Mesenchymal stem cell (in vitro differentiated cells and primary cell): ENCODE results near the gene ZNF341.

Experiments used
- DNase-seq: peaks from one replicate; pipeline ENCODE4 v3.0.0-alpha.2; 2013
- H2AFZ ChIP-seq: one replicate; pipeline ENCODE4 v1.6.1; 2013; ENCODE audit warnings: low read depth, mild to moderate bottlenecking, control low read depth, inconsistent platforms, low read length, moderate library complexity
- H2AK5ac ChIP-seq: 2 replicates; pipeline ENCODE4 v1.6.1; 2013; ENCODE audit warnings: low read length, moderate library complexity, mild to moderate bottlenecking, inconsistent platforms; ENCODE audit not compliant: severe bottlenecking
- H2BK120ac ChIP-seq: one replicate; pipeline ENCODE4 v1.6.1; 2013; ENCODE audit warnings: low read depth, mild to moderate bottlenecking, inconsistent platforms, low read length, moderate library complexity
- H2BK12ac ChIP-seq, 2 experiments: one replicate each; pipeline ENCODE4 v1.6.1; 2013; ENCODE audit warnings: inconsistent platforms in 2 of 2, low read length in 2 of 2, mild to moderate bottlenecking in 2 of 2, moderate library complexity in 2 of 2, control low read depth in 1 of 2
- H2BK15ac ChIP-seq: one replicate; pipeline ENCODE4 v1.6.1; 2013; ENCODE audit warnings: mild to moderate bottlenecking, low read depth, inconsistent platforms; ENCODE audit not compliant: poor library complexity, severe bottlenecking
- H2BK5ac ChIP-seq: 2 replicates; pipeline ENCODE4 v1.6.1; 2013; ENCODE audit warnings: low read depth, mild to moderate bottlenecking, low read length, control low read depth, inconsistent platforms; ENCODE audit not compliant: poor library complexity, severe bottlenecking
- H3K14ac ChIP-seq, 2 experiments: one replicate each; pipeline ENCODE4 v1.6.1; 2013; ENCODE audit warnings: inconsistent platforms in 2 of 2, low read length in 2 of 2, control low read depth in 1 of 2, mild to moderate bottlenecking in 1 of 2, moderate library complexity in 1 of 2
- H3K18ac ChIP-seq, 2 experiments: one replicate each; pipeline ENCODE4 v1.6.1; 2013; ENCODE audit warnings: inconsistent platforms in 2 of 2, low read length in 2 of 2, control low read depth in 1 of 2, low read depth in 1 of 2, mild to moderate bottlenecking in 1 of 2
- H3K23ac ChIP-seq, 2 experiments: one replicate each; pipeline ENCODE4 v1.6.1; 2013; ENCODE audit warnings: inconsistent platforms in 2 of 2, low read length in 2 of 2, mild to moderate bottlenecking in 2 of 2, moderate library complexity in 2 of 2, control low read depth in 1 of 2
- H3K27ac ChIP-seq: 2 replicates; pipeline ENCODE4 v1.5.1; 2013; ENCODE audit warnings: mild to moderate bottlenecking, moderate library complexity, low read length, control low read depth, inconsistent platforms; ENCODE audit not compliant: poor library complexity, severe bottlenecking
- H3K27me3 ChIP-seq, 2 experiments: 2 replicates each; pipeline versions ENCODE4 v1.6.1 to v1.7.0; 2013; ENCODE audit warnings: low read length in 2 of 2, mild to moderate bottlenecking in 2 of 2, moderate library complexity in 2 of 2, control low read depth in 1 of 2, inconsistent platforms in 1 of 2; ENCODE audit not compliant: control insufficient read depth in 1 of 2, insufficient read depth in 1 of 2
- H3K36me3 ChIP-seq, 2 experiments: 2 replicates each; pipeline versions ENCODE4 v1.6.1 to v1.7.0; 2013; ENCODE audit warnings: low read length in 2 of 2, control low read depth in 1 of 2, inconsistent platforms in 1 of 2, low read depth in 1 of 2, mild to moderate bottlenecking in 1 of 2; ENCODE audit not compliant: insufficient read depth in 2 of 2, control insufficient read depth in 1 of 2
- H3K4ac ChIP-seq, 2 experiments: one replicate each; pipeline ENCODE4 v1.6.1; 2013; ENCODE audit warnings: inconsistent platforms in 2 of 2, low read length in 2 of 2, mild to moderate bottlenecking in 2 of 2, moderate library complexity in 2 of 2, control low read depth in 1 of 2, low read depth in 1 of 2
- H3K4me1 ChIP-seq: 2 replicates; pipeline ENCODE4 v1.6.1; 2013; ENCODE audit warnings: low read depth, low read length, control low read depth; ENCODE audit not compliant: control insufficient read depth, insufficient read depth
- H3K4me2 ChIP-seq: 2 replicates; pipeline ENCODE4 v1.6.1; 2013; ENCODE audit warnings: low read length, mild to moderate bottlenecking, inconsistent platforms; ENCODE audit not compliant: poor library complexity, severe bottlenecking
- H3K4me3 ChIP-seq, 2 experiments: 2 replicates each; pipeline versions ENCODE4 v1.5.1 to v1.7.0; 2013; ENCODE audit warnings: low read length in 2 of 2, mild to moderate bottlenecking in 2 of 2, control low read depth in 1 of 2, low read depth in 1 of 2; ENCODE audit not compliant: insufficient read depth in 1 of 2
- H3K79me1 ChIP-seq: replicated peaks from 2 replicates; pipeline ENCODE4 v1.6.1; 2013; ENCODE audit warnings: mild to moderate bottlenecking, control low read depth, low read length, inconsistent platforms; ENCODE audit not compliant: poor library complexity, severe bottlenecking
- H3K9ac ChIP-seq: 2 replicates; pipeline ENCODE4 v1.7.0; 2013; ENCODE audit warnings: mild to moderate bottlenecking, low read length, moderate library complexity
- H3K9me3 ChIP-seq: 2 replicates; pipeline ENCODE4 v1.7.0; 2013; ENCODE audit warnings: mild to moderate bottlenecking, low read length; ENCODE audit not compliant: control insufficient read depth
- H4K8ac ChIP-seq: one replicate; pipeline ENCODE4 v1.6.1; 2013; ENCODE audit warnings: inconsistent platforms, mild to moderate bottlenecking, low read length, moderate library complexity
- H4K91ac ChIP-seq: one replicate; pipeline ENCODE4 v1.6.1; 2013; ENCODE audit warnings: mild to moderate bottlenecking, low read length, inconsistent platforms
- WGBS: methylation state at CpG from one replicate; pipeline ENCODE4 v1.1.7; 2013; ENCODE audit warnings: mixed read lengths; 5-methylcytosine and 5-hydroxymethylcytosine counted together

The ZNF341 gene

DNA sequence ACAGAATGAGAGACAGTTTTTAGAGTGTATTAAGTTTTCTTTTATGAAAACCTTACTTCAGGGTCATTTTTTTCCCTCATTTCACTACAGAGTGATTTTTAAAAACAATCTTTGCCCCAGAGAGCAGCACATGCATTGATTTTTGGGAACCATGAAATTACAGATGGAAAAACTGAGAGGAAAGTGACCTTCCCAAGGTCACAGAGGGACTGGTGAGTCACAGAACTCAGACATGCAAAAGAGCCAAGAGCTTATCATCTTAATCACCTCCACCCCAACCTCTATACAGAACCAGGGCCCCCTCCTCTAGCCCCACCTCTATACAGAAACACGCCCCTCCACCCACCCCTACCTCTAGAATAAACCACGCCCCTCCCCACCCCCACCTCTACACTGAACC, 22.4 kb upstream of the ZNF341 start:
- Histone ChIP-seq H2BK5ac (no peak overlapping the region), H3K14ac (no peak overlapping the region), H3K9me3 (no peaks in the 10 kb centered on the region), H3K4me1 (no peaks in the 10 kb centered on the region), H2BK12ac (no peak overlapping the region), H4K8ac (no peak overlapping the region), H2BK120ac (no peak overlapping the region), H4K91ac (no peak overlapping the region), H3K9ac (peak overlapping the region; percentile 62), H3K36me3 (peaks cover 14 to 43% of the 10 kb centered on the region in 2 experiments), H3K4ac (no peak overlapping the region), H3K18ac (no peak overlapping the region), H3K4me3 (no peak overlapping the region), H3K4me2 (no peak overlapping the region), H2AK5ac (no peak overlapping the region), H3K27ac (no peak overlapping the region), H2BK15ac (no peak overlapping the region), H2AFZ (no peak overlapping the region), H3K79me1 (no peaks in the 10 kb centered on the region), H3K23ac (no peak overlapping the region), H3K27me3 (no peaks in the 10 kb centered on the region)
- DNase-seq, result peak; percentile 25
- WGBS, result 91% methylated on average over 2 of the region's 2 CpGs

DNA sequence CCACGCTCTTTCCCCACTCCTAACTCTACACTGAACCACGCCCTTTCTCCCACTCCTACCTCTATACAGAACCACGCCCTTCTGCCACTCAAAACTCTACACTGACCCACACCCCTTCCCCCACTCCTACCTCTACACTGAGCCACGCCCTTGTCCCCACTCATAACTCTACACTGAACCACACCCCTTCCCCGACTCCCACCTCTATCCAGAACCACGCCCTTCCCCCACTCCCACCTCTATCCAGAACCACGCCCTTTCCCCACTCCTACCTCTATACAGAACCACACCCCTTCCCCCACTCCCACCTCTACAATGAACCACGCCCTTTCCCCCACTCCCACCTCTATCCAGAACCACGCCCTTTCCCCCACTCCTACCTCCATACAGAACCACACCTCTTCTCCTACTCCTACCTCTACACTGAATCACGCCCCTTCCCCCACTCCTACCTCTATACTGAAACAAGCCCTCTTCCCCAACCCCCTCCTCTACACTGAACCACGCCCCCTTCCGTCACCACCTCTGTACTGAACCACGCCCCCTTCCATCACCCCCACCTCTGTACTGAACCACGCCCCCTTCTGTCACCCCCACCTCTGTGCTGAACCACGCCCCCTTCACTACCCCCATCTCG, 21.8 kb upstream of the ZNF341 start:
- no peak for DNase-seq
- Histone ChIP-seq H3K18ac (no peak overlapping the region), H2AK5ac (no peak overlapping the region), H3K27ac (no peak overlapping the region), H3K23ac (no peak overlapping the region), H3K36me3 (peaks cover 14 to 48% of the 10 kb centered on the region in 2 experiments), H3K9me3 (no peaks in the 10 kb centered on the region), H3K4me3 (no peak overlapping the region), H3K79me1 (no peaks in the 10 kb centered on the region), H3K9ac (no peak overlapping the region), H3K4me1 (no peaks in the 10 kb centered on the region), H4K8ac (peak overlapping the region; percentile 42), H3K27me3 (no peaks in the 10 kb centered on the region), H2AFZ (no peak overlapping the region), H3K4ac (no peak overlapping the region), H4K91ac (no peak overlapping the region), H2BK12ac (no peak overlapping the region), H2BK5ac (no peak overlapping the region), H2BK15ac (no peak overlapping the region), H3K4me2 (no peak overlapping the region), H3K14ac (no peak overlapping the region), H2BK120ac (no peak overlapping the region)
- WGBS, result 74% methylated on average over 14 of the region's 16 CpGs

DNA sequence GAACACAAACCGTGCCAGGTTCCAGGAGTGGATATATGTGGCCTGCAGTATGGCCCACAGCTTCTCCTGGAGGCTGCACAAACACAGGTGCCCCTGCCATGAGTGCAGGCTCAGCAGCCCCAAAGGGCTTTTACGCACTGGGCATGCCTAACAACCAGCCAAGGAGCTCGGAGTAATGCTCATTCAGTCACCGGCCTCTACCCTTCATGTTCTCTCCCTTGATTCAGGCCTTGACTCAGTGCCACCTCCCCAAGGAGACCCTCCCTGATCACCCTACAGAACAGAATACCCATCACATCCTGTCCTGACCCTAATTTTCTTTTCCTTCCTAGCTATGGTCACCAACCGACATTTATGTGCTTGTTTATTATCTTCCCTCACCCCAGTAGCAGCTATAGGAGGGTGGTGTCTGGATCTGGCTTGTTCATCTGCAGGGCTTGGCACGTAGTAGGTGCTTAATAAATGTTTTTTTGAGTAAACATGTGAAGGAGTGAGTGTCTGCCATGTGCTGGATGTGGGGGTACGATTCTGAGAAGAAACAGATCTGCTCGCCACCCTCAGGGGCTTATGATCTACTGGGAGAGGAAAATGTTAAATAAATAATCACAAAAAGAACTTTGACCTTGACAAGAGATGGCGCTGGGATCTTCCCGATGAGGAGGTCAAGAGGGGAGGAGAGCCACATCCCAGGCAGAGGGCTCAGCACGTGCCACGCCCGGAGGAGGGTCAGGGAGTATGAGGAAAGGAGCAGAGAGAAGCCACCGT, 20.9 kb upstream of the ZNF341 start:
- WGBS, result 83% methylated on average over 13 of the region's 14 CpGs
- H2AFZ ChIP-seq, result no peak overlapping the region

DNA sequence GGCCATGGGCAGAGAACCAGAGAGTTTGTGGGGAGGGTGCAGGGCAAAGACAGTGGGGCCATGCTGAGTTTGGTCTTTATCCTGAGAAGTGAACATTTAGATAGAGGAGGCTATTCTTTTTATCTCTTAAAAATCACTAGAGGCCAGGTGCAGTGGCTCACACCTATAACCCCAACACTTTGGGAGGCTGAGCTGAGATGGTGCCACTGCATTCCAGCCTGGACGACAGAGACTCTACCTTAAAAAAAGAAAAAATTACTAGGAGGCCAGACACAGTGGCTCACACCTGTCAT, 20.4 kb upstream of the ZNF341 start:
- Histone ChIP-seq H3K4me3 (no peak overlapping the region), H3K9me3 (no peaks in the 10 kb centered on the region), H3K4ac (no peak overlapping the region), H3K14ac (no peak overlapping the region), H2AFZ (no peak overlapping the region), H3K23ac (no peak overlapping the region), H3K4me2 (no peak overlapping the region), H4K91ac (no peak overlapping the region), H2BK120ac (no peak overlapping the region), H3K36me3 (peaks cover 14 to 48% of the 10 kb centered on the region in 2 experiments), H3K4me1 (no peaks in the 10 kb centered on the region), H2BK5ac (no peak overlapping the region), H3K79me1 (peaks cover 2% of the 10 kb centered on the region), H3K18ac (no peak overlapping the region), H2AK5ac (no peak overlapping the region), H3K27me3 (no peaks in the 10 kb centered on the region), H2BK12ac (no peak overlapping the region), H2BK15ac (no peak overlapping the region), H4K8ac (no peak overlapping the region), H3K27ac (no peak overlapping the region), H3K9ac (no peak overlapping the region)
- DNase-seq, result no peak
- 76% methylated on average over 1 of the region's 1 CpG for WGBS

More for the DNA sequence above, 20.9 kb upstream of the ZNF341 start:
- no peak overlapping the region for H3K4ac ChIP-seq
- no peaks in the 10 kb centered on the region for H3K79me1 ChIP-seq
- H2BK120ac ChIP-seq, result no peak overlapping the region
- no peak overlapping the region for H3K27ac ChIP-seq
- no peak overlapping the region for H3K23ac ChIP-seq
- peaks cover 14 to 48% of the 10 kb centered on the region in 2 experiments for H3K36me3 ChIP-seq
- no peak overlapping the region for H2BK12ac ChIP-seq
- H3K18ac ChIP-seq, result no peak overlapping the region
- H2BK5ac ChIP-seq, result no peak overlapping the region
- H3K4me2 ChIP-seq, result no peak overlapping the region
- no peak overlapping the region for H3K14ac ChIP-seq
- H3K9me3 ChIP-seq, result no peaks in the 10 kb centered on the region
- no peaks in the 10 kb centered on the region for H3K4me1 ChIP-seq
- H3K4me3 ChIP-seq, result no peak overlapping the region
- no peak overlapping the region for H2BK15ac ChIP-seq
- H4K8ac ChIP-seq, result peak overlapping the region; percentile 7
- H4K91ac ChIP-seq, result no peak overlapping the region
- H2AK5ac ChIP-seq, result no peak overlapping the region
- DNase-seq, result no peak
- no peak overlapping the region for H3K9ac ChIP-seq
- H3K27me3 ChIP-seq, result no peaks in the 10 kb centered on the region
